HCT116 (cell line): ENCODE data around the gene ALKBH7.

Experiments
- CTCF ChIP-seq, 3 experiments: fragments of 200-600 bp in 1 of 3; sonication (generic) in 1 of 3; IDR thresholded peaks in 2 of 3; conservative IDR thresholded peaks in 1 of 3; 2 replicates each; pipeline ENCODE4 v1.5.1; 2012 to 2017; ENCODE audit warnings: low read depth in 2 of 3, low read length in 2 of 3, antibody characterized with exemption in 1 of 3, borderline replicate concordance in 1 of 3, control low read depth in 1 of 3, mild to moderate bottlenecking in 1 of 3, mixed read lengths in 1 of 3, mixed run types in 1 of 3, moderate library complexity in 1 of 3; ENCODE audit not compliant: insufficient read depth in 1 of 3
- EZH2 ChIP-seq: fragments of 200-600 bp; sonication (generic); IDR thresholded peaks from 2 replicates; pipeline ENCODE4 v1.6.1; 2017; ENCODE audit warnings: antibody characterized with exemption, mixed run types
- SP1 ChIP-seq: IDR thresholded peaks from 2 replicates; pipeline ENCODE4 v1.6.1; 2012; ENCODE audit warnings: low read depth
- TCF7L2 ChIP-seq: IDR thresholded peaks from 2 replicates; pipeline ENCODE4 v1.7.0; 2011; ENCODE audit warnings: borderline replicate concordance, inconsistent platforms; ENCODE audit not compliant: insufficient read depth, insufficient read length; ENCODE audit errors: extremely low read depth

- TF ChIP-seq CTCF (IDR thresholded peaks at IDR 0.05 in 2 of 3, conservative IDR thresholded peaks at IDR 0.05 in 1 of 3; ENCODE audit: borderline replicate concordance in 1 of 3, insufficient read depth in 1 of 3, low read depth in 2 of 3, low read length in 2 of 3) (no peak), TCF7L2 (no peak), SP1 (no peak), EZH2 (no peak)
These were observed 21.4 kb downstream of the ALKBH7 start for GRCh38 chr19:6393983-6394412.
